ENCODE results near the gene TMEM132D.

DNA sequence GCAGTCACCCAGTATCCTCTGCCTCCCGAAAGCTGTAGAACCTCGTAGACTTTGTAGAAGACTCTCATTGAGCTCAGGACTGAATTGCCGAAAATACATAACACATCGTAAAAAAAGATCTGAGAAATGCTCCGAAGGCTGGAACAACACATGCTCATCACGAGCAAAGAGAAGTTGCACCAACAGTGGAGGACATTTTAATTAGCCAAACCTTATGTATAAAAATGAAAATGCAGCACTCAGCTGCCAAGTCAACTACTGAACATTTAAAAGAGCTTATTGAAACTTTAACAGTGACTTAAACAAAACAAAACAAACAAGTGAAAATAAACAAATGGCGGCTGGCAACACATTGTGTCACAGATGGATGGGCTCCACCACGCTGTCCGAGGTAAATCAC lies 519.9 kb downstream of the TMEM132D start:
- TF ChIP-seq RAD21 (IDR thresholded peaks at IDR 0.05) (no peak), GABPA (IDR thresholded peaks at IDR 0.05 in 1 of 2, conservative IDR thresholded peaks at IDR 0.05 in 1 of 2) (no peak), YY1 (IDR thresholded peaks at IDR 0.05) (no peak), JUND (IDR thresholded peaks at IDR 0.05) (no peak), EGR1 (IDR thresholded peaks at IDR 0.05; ENCODE audit: low read depth in 2 of 2) (no peak)
- TF ChIP-seq, protein P1, sequence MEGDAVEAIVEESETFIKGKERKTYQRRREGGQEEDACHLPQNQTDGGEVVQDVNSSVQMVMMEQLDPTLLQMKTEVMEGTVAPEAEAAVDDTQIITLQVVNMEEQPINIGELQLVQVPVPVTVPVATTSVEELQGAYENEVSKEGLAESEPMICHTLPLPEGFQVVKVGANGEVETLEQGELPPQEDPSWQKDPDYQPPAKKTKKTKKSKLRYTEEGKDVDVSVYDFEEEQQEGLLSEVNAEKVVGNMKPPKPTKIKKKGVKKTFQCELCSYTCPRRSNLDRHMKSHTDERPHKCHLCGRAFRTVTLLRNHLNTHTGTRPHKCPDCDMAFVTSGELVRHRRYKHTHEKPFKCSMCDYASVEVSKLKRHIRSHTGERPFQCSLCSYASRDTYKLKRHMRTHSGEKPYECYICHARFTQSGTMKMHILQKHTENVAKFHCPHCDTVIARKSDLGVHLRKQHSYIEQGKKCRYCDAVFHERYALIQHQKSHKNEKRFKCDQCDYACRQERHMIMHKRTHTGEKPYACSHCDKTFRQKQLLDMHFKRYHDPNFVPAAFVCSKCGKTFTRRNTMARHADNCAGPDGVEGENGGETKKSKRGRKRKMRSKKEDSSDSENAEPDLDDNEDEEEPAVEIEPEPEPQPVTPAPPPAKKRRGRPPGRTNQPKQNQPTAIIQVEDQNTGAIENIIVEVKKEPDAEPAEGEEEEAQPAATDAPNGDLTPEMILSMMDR (IDR thresholded peaks at IDR 0.05; ENCODE audit: low read depth, low read length, missing input control): no peak
- TF ChIP-seq, protein P2, sequence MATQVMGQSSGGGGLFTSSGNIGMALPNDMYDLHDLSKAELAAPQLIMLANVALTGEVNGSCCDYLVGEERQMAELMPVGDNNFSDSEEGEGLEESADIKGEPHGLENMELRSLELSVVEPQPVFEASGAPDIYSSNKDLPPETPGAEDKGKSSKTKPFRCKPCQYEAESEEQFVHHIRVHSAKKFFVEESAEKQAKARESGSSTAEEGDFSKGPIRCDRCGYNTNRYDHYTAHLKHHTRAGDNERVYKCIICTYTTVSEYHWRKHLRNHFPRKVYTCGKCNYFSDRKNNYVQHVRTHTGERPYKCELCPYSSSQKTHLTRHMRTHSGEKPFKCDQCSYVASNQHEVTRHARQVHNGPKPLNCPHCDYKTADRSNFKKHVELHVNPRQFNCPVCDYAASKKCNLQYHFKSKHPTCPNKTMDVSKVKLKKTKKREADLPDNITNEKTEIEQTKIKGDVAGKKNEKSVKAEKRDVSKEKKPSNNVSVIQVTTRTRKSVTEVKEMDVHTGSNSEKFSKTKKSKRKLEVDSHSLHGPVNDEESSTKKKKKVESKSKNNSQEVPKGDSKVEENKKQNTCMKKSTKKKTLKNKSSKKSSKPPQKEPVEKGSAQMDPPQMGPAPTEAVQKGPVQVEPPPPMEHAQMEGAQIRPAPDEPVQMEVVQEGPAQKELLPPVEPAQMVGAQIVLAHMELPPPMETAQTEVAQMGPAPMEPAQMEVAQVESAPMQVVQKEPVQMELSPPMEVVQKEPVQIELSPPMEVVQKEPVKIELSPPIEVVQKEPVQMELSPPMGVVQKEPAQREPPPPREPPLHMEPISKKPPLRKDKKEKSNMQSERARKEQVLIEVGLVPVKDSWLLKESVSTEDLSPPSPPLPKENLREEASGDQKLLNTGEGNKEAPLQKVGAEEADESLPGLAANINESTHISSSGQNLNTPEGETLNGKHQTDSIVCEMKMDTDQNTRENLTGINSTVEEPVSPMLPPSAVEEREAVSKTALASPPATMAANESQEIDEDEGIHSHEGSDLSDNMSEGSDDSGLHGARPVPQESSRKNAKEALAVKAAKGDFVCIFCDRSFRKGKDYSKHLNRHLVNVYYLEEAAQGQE (IDR thresholded peaks at IDR 0.05): no peak
- TF ChIP-seq, protein P3, sequence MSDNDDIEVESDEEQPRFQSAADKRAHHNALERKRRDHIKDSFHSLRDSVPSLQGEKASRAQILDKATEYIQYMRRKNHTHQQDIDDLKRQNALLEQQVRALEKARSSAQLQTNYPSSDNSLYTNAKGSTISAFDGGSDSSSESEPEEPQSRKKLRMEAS (IDR thresholded peaks at IDR 0.05): no peak

All from liver (tissue), 3 donors.